AG04449 (cell line): ENCODE measurements around the gene ZNF493.
A peak's percentile ranks its signal among the peaks of the same experiment; 100 is the strongest.

ENCODE experiments used
- CTCF ChIA-PET: fragments of 350-600 bp; formaldehyde crosslinking; extraction: SDS; loops from one replicate; lab custom pipeline; 2021; ENCODE audit warnings: antibody characterized with exemption; lab: Yijun Ruan, JAX
- POLR2A ChIA-PET: fragments of 400-600, 350-600 bp; formaldehyde crosslinking; extraction: SDS; loops from one replicate; lab custom pipeline; 2020; ENCODE audit warnings: antibody characterized with exemption, inconsistent platforms; lab: Yijun Ruan, JAX
- DNase-seq: peaks from one replicate; pipeline ENCODE4 v3.0.0-alpha.2; 2010; ENCODE audit warnings: low read depth, low spot score
- H3K4me3 ChIP-seq: 2 replicates; pipeline ENCODE4 v1.5.1; 2011; ENCODE audit warnings: low read depth, mild to moderate bottlenecking, control low read depth, low read length
- CTCF ChIP-seq: IDR thresholded peaks from one replicate; pipeline ENCODE4 v1.5.1; 2011; ENCODE audit warnings: mild to moderate bottlenecking, moderate library complexity, low read length, control low read depth, inconsistent platforms; ENCODE audit not compliant: insufficient read depth; ENCODE audit errors: missing control alignments

The ZNF493 gene

GRCh38 chr19:21396893-21397572, at the start of gene ZNF493:
Gene ZNF493 (plus strand): TSS chr19:21397133. CDS start chr19:21397238, 105 bp downstream.
- TF ChIP-seq CTCF: no peak
- DNase-seq: peak; percentile 74
- ChIA-PET CTCF (no interaction called here), POLR2A (interaction anchor here (0.6 to 1.1 kb wide), 6 partner anchors 9 to 397 kb away, joined by 3 to 8 read pairs (median 4); partner anchors contain the start of gene ZNF708)
- H3K4me3 ChIP-seq: peak within 1 kb of the TSS; percentile 86

GRCh38 chr19:21352830-21353229, 44.1 kb upstream of the ZNF493 start:
- ChIA-PET POLR2A (no interaction called here), CTCF (no interaction called here)
- no peak for TF ChIP-seq CTCF
- no peak overlapping the region for H3K4me3 ChIP-seq
- no peak for DNase-seq

- no peak for TF ChIP-seq CTCF
- CTCF ChIA-PET: interaction anchor here (1.0 kb wide), 1 partner anchor 29 kb away, joined by 3 read pairs; the partner anchor contains the start of gene ZNF708
- POLR2A ChIA-PET: interaction anchor here (0.7 to 2.2 kb wide), 3 partner anchors 9 to 436 kb away, joined by 3 to 11 read pairs (median 3); partner anchors contain the start of genes ZNF708 and ZNF85
- DNase-seq: peak; percentile 78
- peak within 1 kb of the TSS; percentile 74 for H3K4me3 ChIP-seq
These were observed 38.0 kb upstream of the ZNF493 start, which contains the start of gene ZNF738 for GRCh38 chr19:21358768-21359451. Gene ZNF738 (plus strand): TSS chr19:21359000. CDS start chr19:21359141, 141 bp downstream.

- ChIA-PET POLR2A (no interaction called here), CTCF (no interaction called here)
- DNase-seq: no peak
These were observed 34.6 kb upstream of the ZNF493 start for GRCh38 chr19:21362291-21362690.

GRCh38 chr19:21383980-21384582, 12.9 kb upstream of the ZNF493 start:
- no peak for TF ChIP-seq CTCF
- no peak overlapping the region for H3K4me3 ChIP-seq
- CTCF ChIA-PET: interaction anchor here (1.1 kb wide), 1 partner anchor 10 kb away, joined by 3 read pairs; no protein-coding TSS in a partner anchor
- POLR2A ChIA-PET: no interaction called here
- no peak for DNase-seq

More at GRCh38 chr19:21362291-21362690, 34.6 kb upstream of the ZNF493 start:
- H3K4me3 ChIP-seq: no peak overlapping the region
- no peak for TF ChIP-seq CTCF
